ENCODE measurements around the gene NOD1.

The NOD1 gene

GRCh38 chr7:30469303-30469702 is 9.3 kb downstream of the NOD1 start:
- H3K4me3 ChIP-seq (replicated peaks; ENCODE audit: low read depth, low read length): peak overlapping the region; percentile 16
- peak; percentile 71 for TF ChIP-seq CTCF (IDR thresholded peaks at IDR 0.05; ENCODE audit: low read length, missing control alignments)
- DNase-seq (ENCODE audit: low read depth): peak; percentile 100

GRCh38 chr7:30468791-30469190 is 9.8 kb downstream of the NOD1 start:
- peak; percentile 72 for DNase-seq (ENCODE audit: low read depth)
- peak overlapping the region; percentile 16 for H3K4me3 ChIP-seq (replicated peaks; ENCODE audit: low read depth, low read length)
- TF ChIP-seq CTCF (IDR thresholded peaks at IDR 0.05; ENCODE audit: low read length, missing control alignments): no peak

- TF ChIP-seq CTCF (IDR thresholded peaks at IDR 0.05; ENCODE audit: low read length, missing control alignments): no peak
- peak; percentile 40 for DNase-seq (ENCODE audit: low read depth)
- H3K4me3 ChIP-seq (replicated peaks; ENCODE audit: low read depth, low read length): no peak overlapping the region
These were observed 10.5 kb downstream of the NOD1 start for GRCh38 chr7:30468041-30468440.

GRCh38 chr7:30467271-30467670 is 11.3 kb downstream of the NOD1 start:
- no peak overlapping the region for H3K4me3 ChIP-seq (replicated peaks; ENCODE audit: low read depth, low read length)

GRCh38 chr7:30466266-30466665 is 12.3 kb downstream of the NOD1 start:
- DNase-seq (ENCODE audit: low read depth): no peak
- H3K4me3 ChIP-seq (replicated peaks; ENCODE audit: low read depth, low read length): no peak overlapping the region
- no peak for TF ChIP-seq CTCF (IDR thresholded peaks at IDR 0.05; ENCODE audit: low read length, missing control alignments)

More at GRCh38 chr7:30467271-30467670, 11.3 kb downstream of the NOD1 start:
- TF ChIP-seq CTCF (IDR thresholded peaks at IDR 0.05; ENCODE audit: low read length, missing control alignments): no peak
- DNase-seq (ENCODE audit: low read depth): no peak

- TF ChIP-seq CTCF (IDR thresholded peaks at IDR 0.05; ENCODE audit: low read length, missing control alignments): no peak
- no peak overlapping the region for H3K4me3 ChIP-seq (replicated peaks; ENCODE audit: low read depth, low read length)
- DNase-seq (ENCODE audit: low read depth): no peak
These were observed 12.8 kb downstream of the NOD1 start for GRCh38 chr7:30465811-30466180.

- TF ChIP-seq CTCF (IDR thresholded peaks at IDR 0.05; ENCODE audit: low read length, missing control alignments): no peak
- H3K4me3 ChIP-seq (replicated peaks; ENCODE audit: low read depth, low read length): no peak overlapping the region
- DNase-seq (ENCODE audit: low read depth): peak; percentile 36
These were observed 13.4 kb downstream of the NOD1 start for GRCh38 chr7:30465046-30465810.
